SK-N-SH (cell line): ENCODE data around the gene BICC1. TPM values are rescaled to one million over a fixed set of nuclear protein-coding genes. Genes with fewer than 3 reads are reported as not detected.
A peak's percentile ranks its signal among the peaks of the same experiment; 100 is the strongest.

Experiments used
- CTCF ChIA-PET: fragments of 300-600, 350-600 bp; formaldehyde crosslinking; extraction: SDS; loops from one replicate; lab custom pipeline; 2021; lab: Yijun Ruan, JAX
- POLR2A ChIA-PET: fragments of 350-600 bp; sonication (Branson Sonifier 250); formaldehyde crosslinking; extraction: SDS; loops from one replicate; lab custom pipeline; 2020; ENCODE audit warnings: antibody characterized with exemption, inconsistent platforms; lab: Yijun Ruan, JAX
- DNase-seq: peaks from one replicate; pipeline ENCODE4 v3.0.0; 2012
- H2AFZ ChIP-seq: fragments of 200-600 bp; sonication (generic); 2 replicates; pipeline ENCODE4 v1.8.1; 2016; ENCODE audit warnings: antibody characterized with exemption, mild to moderate bottlenecking, low read depth
- H3F3A ChIP-seq: fragments of 200-600 bp; sonication (generic); replicated peaks from 2 replicates; pipeline ENCODE3; 2016; ENCODE audit warnings: antibody characterized with exemption, mild to moderate bottlenecking; ENCODE audit not compliant: insufficient read depth
- H3K27ac ChIP-seq, 2 experiments: fragments of 200-500 bp in 1 of 2; fragments of 200-600 bp in 1 of 2; sonication (Bioruptor generic) in 1 of 2; sonication (generic), shearing (Covaris generic) in 1 of 2; 2 replicates each; pipeline versions ENCODE4 v1.5.1 to v1.6.1; 2014 to 2016; ENCODE audit warnings: low read depth in 2 of 2, inconsistent platforms in 1 of 2, low read length in 1 of 2, mild to moderate bottlenecking in 1 of 2, mixed read lengths in 1 of 2
- H3K27me3 ChIP-seq: fragments of 200-600 bp; sonication (generic), shearing (Covaris generic); 2 replicates; pipeline ENCODE4 v1.6.1; 2016; ENCODE audit warnings: mixed run types; ENCODE audit not compliant: insufficient read depth
- H3K36me3 ChIP-seq, 2 experiments: fragments of 200-500 bp in 1 of 2; fragments of 200-600 bp in 1 of 2; sonication (Bioruptor generic) in 1 of 2; sonication (generic) in 1 of 2; replicated peaks in 1 of 2; 2 replicates each; pipeline versions ENCODE3 to v1.5.1; 2014 to 2016; ENCODE audit warnings: low read length in 1 of 2, mild to moderate bottlenecking in 1 of 2; ENCODE audit not compliant: insufficient read depth in 2 of 2, control insufficient read depth in 1 of 2
- H3K4me1 ChIP-seq, 2 experiments: fragments of 200-500 bp in 1 of 2; fragments of 200-600 bp in 1 of 2; sonication (Bioruptor generic) in 1 of 2; sonication (generic), shearing (Covaris generic) in 1 of 2; 2 replicates each; pipeline versions ENCODE4 v1.5.1 to v1.6.1; 2014 to 2016; ENCODE audit warnings: low read depth in 1 of 2, low read length in 1 of 2, mixed run types in 1 of 2; ENCODE audit not compliant: insufficient read depth in 2 of 2, control insufficient read depth in 1 of 2
- H3K4me2 ChIP-seq: fragments of 200-600 bp; sonication (generic), shearing (Covaris generic); 2 replicates; pipeline ENCODE4 v1.6.1; 2017; ENCODE audit warnings: mixed run types
- H3K4me3 ChIP-seq, 2 experiments: fragments of 200-500 bp in 1 of 2; fragments of 200-600 bp in 1 of 2; sonication (Bioruptor generic) in 1 of 2; sonication (generic), shearing (Covaris generic) in 1 of 2; 2 replicates each; pipeline versions ENCODE4 v1.5.1 to v1.8.1; 2014 to 2016; ENCODE audit warnings: low read depth in 2 of 2, inconsistent platforms in 1 of 2, low read length in 1 of 2, mild to moderate bottlenecking in 1 of 2, mixed read lengths in 1 of 2, moderate library complexity in 1 of 2
- H3K79me2 ChIP-seq: fragments of 200-600 bp; sonication (generic); 2 replicates; pipeline ENCODE4 v1.8.1; 2017; ENCODE audit warnings: mild to moderate bottlenecking; ENCODE audit not compliant: insufficient read depth
- H3K9ac ChIP-seq: fragments of 200-600 bp; sonication (generic); 2 replicates; pipeline ENCODE4 v1.6.1; 2017; ENCODE audit warnings: mixed run types
- H3K9me2 ChIP-seq: fragments of 200-600 bp; sonication (generic); 2 replicates; pipeline ENCODE4 v1.6.1; 2017; ENCODE audit warnings: mixed run types
- H3K9me3 ChIP-seq: fragments of 200-600 bp; sonication (generic); 2 replicates; pipeline ENCODE4 v1.6.1; 2017; ENCODE audit warnings: mixed run types, mild to moderate bottlenecking, moderate library complexity
- H4K20me1 ChIP-seq: fragments of 200-600 bp; sonication (generic); 2 replicates; pipeline ENCODE4 v1.6.1; 2017; ENCODE audit warnings: mild to moderate bottlenecking, mixed run types; ENCODE audit not compliant: insufficient read depth
- RCOR1 ChIP-seq: fragments of 150-350 bp; IDR thresholded peaks from 2 replicates; pipeline ENCODE4 v1.6.1; 2017; ENCODE audit warnings: antibody characterized with exemption, low read length
- RXRA ChIP-seq: IDR thresholded peaks from 2 replicates; pipeline ENCODE4 v1.4.0; 2012; ENCODE audit warnings: low read depth, mild to moderate bottlenecking, borderline replicate concordance
- YY1 ChIP-seq: IDR thresholded peaks from 2 replicates; pipeline ENCODE4 v1.4.0; 2012; ENCODE audit warnings: low read depth, mild to moderate bottlenecking
- WGBS: methylation state at CpG from one replicate; pipeline ENCODE4 v1.1.6; 2017; ENCODE audit warnings: low lambda C conversion rate; 5-methylcytosine and 5-hydroxymethylcytosine counted together
- polyA plus RNA-seq, 3 experiments: library from polyadenylated mRNA; depleted of rRNA; stranded (reverse); fragments of >200 nt; gene quantifications; 2 replicates each; pipeline ENCODE4 v1.2.3, GENCODE V29; 2012
- TF ChIP-seq, protein P1 (sequence below): fragments of 150-350 bp; IDR thresholded peaks from 2 replicates; pipeline ENCODE4 v1.6.1; 2016; ENCODE audit warnings: mild to moderate bottlenecking, low read depth, low read length
- TF ChIP-seq, protein P2 (sequence below): IDR thresholded peaks from 2 replicates; pipeline ENCODE4 v1.6.1; 2012; ENCODE audit warnings: mild to moderate bottlenecking, low read depth, low read length, moderate library complexity
- TF ChIP-seq, protein P3 (sequence below): IDR thresholded peaks from 2 replicates; pipeline ENCODE4 v1.4.0; 2012; ENCODE audit warnings: low read depth, borderline replicate concordance

The BICC1 gene
- polyA plus RNA-seq, 1 of the 3 experiments (the other 2 are of a cell fraction), result 1.5 TPM

DNA sequence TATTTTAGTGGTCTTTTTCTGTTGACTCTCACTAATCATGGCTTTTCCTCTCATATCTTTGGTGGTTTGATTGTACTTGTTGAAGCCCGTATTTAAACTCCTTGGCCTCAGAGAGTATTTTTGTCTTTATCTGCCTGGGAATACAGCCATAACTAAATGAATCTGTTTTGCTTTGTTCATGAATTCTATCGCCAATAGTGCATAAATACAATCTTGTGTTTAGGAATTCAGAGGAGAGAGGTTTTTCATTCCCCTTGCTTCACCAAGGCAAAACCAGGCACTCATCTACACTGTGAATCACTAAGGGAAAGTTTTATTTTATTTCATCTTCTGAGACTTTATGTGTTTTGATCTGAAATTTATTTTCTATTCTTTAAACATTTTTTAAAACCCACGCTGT, 152.7 kb downstream of the BICC1 start:
- DNase-seq, result no peak
- WGBS, result 60% methylated on average over 3 of the region's 3 CpGs
- peak overlapping the region in 1 of 2 experiments; percentile 6; a peak in 1 of 4 replicates for H3K27ac ChIP-seq
- peaks cover 10 to 13% of the 10 kb centered on the region in 2 experiments for H3K4me1 ChIP-seq
- peaks cover 4% of the 10 kb centered on the region; the same call in 1 of the 2 replicates for H3K9me3 ChIP-seq
- H3K4me3 ChIP-seq, result no peak overlapping the region
- peaks cover 18% of the 10 kb centered on the region for H3F3A ChIP-seq
- H3K79me2 ChIP-seq, result peaks cover 6% of the 10 kb centered on the region; the same call in 1 of the 2 replicates
- no peak overlapping the region for H2AFZ ChIP-seq
- no peaks in the 10 kb centered on the region for H3K27me3 ChIP-seq
- H3K9me2 ChIP-seq, result no peaks in the 10 kb centered on the region
- H3K9ac ChIP-seq, result no peak overlapping the region
- TF ChIP-seq RCOR1, result no peak
- TF ChIP-seq YY1, result no peak
- TF ChIP-seq, protein P1, sequence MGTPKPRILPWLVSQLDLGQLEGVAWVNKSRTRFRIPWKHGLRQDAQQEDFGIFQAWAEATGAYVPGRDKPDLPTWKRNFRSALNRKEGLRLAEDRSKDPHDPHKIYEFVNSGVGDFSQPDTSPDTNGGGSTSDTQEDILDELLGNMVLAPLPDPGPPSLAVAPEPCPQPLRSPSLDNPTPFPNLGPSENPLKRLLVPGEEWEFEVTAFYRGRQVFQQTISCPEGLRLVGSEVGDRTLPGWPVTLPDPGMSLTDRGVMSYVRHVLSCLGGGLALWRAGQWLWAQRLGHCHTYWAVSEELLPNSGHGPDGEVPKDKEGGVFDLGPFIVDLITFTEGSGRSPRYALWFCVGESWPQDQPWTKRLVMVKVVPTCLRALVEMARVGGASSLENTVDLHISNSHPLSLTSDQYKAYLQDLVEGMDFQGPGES, result no peak
- no peak for TF ChIP-seq RXRA
- TF ChIP-seq, protein P2, sequence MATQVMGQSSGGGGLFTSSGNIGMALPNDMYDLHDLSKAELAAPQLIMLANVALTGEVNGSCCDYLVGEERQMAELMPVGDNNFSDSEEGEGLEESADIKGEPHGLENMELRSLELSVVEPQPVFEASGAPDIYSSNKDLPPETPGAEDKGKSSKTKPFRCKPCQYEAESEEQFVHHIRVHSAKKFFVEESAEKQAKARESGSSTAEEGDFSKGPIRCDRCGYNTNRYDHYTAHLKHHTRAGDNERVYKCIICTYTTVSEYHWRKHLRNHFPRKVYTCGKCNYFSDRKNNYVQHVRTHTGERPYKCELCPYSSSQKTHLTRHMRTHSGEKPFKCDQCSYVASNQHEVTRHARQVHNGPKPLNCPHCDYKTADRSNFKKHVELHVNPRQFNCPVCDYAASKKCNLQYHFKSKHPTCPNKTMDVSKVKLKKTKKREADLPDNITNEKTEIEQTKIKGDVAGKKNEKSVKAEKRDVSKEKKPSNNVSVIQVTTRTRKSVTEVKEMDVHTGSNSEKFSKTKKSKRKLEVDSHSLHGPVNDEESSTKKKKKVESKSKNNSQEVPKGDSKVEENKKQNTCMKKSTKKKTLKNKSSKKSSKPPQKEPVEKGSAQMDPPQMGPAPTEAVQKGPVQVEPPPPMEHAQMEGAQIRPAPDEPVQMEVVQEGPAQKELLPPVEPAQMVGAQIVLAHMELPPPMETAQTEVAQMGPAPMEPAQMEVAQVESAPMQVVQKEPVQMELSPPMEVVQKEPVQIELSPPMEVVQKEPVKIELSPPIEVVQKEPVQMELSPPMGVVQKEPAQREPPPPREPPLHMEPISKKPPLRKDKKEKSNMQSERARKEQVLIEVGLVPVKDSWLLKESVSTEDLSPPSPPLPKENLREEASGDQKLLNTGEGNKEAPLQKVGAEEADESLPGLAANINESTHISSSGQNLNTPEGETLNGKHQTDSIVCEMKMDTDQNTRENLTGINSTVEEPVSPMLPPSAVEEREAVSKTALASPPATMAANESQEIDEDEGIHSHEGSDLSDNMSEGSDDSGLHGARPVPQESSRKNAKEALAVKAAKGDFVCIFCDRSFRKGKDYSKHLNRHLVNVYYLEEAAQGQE, result no peak
- POLR2A ChIA-PET, result no interaction called here
- no peaks in the 10 kb centered on the region for H3K36me3 ChIP-seq
- CTCF ChIA-PET, result no interaction called here
- no peaks in the 10 kb centered on the region for H4K20me1 ChIP-seq
- H3K4me2 ChIP-seq, result no peak overlapping the region

DNA sequence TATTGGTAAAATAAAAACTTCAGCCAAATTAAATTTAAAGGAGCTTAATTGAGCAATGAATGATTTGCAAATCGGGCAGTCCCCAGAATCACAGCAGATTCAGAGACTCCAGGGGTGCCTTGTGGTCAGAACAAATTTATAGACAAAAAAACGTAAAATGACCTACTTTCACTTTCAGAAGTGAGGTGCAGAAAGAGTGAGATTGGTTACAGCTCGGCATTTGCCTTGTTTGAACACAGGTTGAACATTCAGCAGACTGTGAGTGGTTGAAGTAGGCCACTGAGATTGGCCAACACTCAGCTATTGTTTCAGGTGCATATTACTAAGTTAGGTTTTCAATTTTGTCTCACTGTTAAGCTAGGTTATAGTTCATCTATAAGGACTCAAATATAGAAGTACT, 153.4 kb downstream of the BICC1 start:
- DNase-seq, result no peak
- Histone ChIP-seq H3K9ac (no peak overlapping the region), H2AFZ (no peak overlapping the region), H4K20me1 (no peaks in the 10 kb centered on the region), H3K4me2 (peak overlapping the region; percentile 20; the same call in 1 of the 2 replicates), H3K4me3 (peak overlapping the region in 1 of 2 experiments; percentile 8; a peak in 1 of 4 replicates), H3K4me1 (peaks cover 6 to 7% of the 10 kb centered on the region in 2 experiments), H3K9me2 (no peaks in the 10 kb centered on the region), H3F3A (peaks cover 13% of the 10 kb centered on the region), H3K27me3 (no peaks in the 10 kb centered on the region), H3K27ac (peak overlapping the region in 1 of 2 experiments; percentile 39; a peak in 1 of 4 replicates), H3K36me3 (no peaks in the 10 kb centered on the region), H3K79me2 (peaks cover 6% of the 10 kb centered on the region; the same call in 1 of the 2 replicates), H3K9me3 (peaks cover 4% of the 10 kb centered on the region; the same call in 1 of the 2 replicates)
- 65% methylated on average over 3 of the region's 3 CpGs for WGBS
- ChIA-PET POLR2A (no interaction called here), CTCF (interaction anchor here (1.3 kb wide), 1 partner anchor 15 kb away, joined by 3 read pairs; no protein-coding TSS in a partner anchor)
- TF ChIP-seq, protein P3, sequence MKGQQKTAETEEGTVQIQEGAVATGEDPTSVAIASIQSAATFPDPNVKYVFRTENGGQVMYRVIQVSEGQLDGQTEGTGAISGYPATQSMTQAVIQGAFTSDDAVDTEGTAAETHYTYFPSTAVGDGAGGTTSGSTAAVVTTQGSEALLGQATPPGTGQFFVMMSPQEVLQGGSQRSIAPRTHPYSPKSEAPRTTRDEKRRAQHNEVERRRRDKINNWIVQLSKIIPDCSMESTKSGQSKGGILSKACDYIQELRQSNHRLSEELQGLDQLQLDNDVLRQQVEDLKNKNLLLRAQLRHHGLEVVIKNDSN, result no peak
- TF ChIP-seq RCOR1, result no peak
